ENCODE measurements around the gene CD200. TPM values are rescaled to one million over a fixed set of nuclear protein-coding genes. Genes with fewer than 3 reads are reported as not detected.
"Not testable (repeated sequence)": the region's sequence is repeated elsewhere in the genome, so short reads cannot be mapped to it uniquely, and the experiment has no call there.

The CD200 gene
- total RNA-seq, 2 donors from 2014 or later, result 49.2 to 58.6 TPM

DNA sequence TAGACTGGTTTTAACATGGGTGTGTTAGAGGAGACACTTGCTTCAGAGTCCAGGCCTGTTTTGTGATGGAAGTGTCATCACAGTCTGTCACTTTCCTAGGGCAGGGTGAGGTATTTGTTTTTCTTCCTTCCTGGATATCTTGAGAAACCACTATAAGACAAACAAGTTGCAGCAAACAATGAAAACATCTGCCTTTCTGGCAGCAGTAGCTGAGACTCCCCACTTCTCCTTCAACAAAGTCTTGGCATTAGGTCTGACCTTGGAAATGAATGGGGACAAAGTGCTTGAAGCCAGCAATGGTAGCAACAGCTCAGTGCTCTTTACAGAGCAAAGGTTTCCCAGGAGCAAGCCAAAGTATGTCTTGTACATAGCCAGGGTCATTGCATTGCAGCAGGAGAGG, 64.6 kb downstream of the CD200 start:
- H3K36me3 Mint-ChIP-seq (ENCODE audit: low read depth), result peaks cover 2% of the 10 kb centered on the region
- no peak overlapping the region for H3K4me3 ChIP-seq (ENCODE audit: low read length)

DNA sequence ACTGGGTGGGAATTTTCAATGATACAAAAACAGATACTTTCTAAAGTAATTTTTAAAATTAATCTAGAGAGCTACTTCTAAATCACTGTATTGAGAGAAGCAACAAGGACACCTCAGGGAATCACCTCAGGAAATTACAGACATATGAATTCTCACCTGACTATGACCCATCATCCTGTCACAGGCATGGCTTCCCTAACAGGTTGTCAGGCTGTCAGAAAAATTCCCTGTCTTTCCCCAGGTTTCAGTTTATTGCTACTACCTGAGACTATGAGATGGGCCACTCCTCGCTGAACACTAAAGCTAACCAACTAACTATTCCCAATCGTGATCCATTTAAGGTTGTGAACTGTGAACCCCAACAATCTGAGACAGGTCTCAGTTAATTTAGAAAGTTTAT, 66.1 kb downstream of the CD200 start:
- DNase-seq, result no peak
- Histone ChIP-seq H3K27me3 (ENCODE audit: control insufficient read depth, insufficient read depth, low read length, poor library complexity, severe bottlenecking) (no peaks in the 10 kb centered on the region), H3K36me3 (ENCODE audit: control insufficient read depth, insufficient read depth, low read length) (no peaks in the 10 kb centered on the region), H3K9me3 (ENCODE audit: control insufficient read depth, low read length) (peaks cover 7% of the 10 kb centered on the region), H3K4me3 (ENCODE audit: low read length) (no peak overlapping the region), H3K27ac (ENCODE audit: low read depth, low read length) (no peak overlapping the region), H3K9ac (ENCODE audit: extremely low read depth, low read length, poor library complexity, severe bottlenecking) (no peak overlapping the region), H3K4me1 (ENCODE audit: control insufficient read depth, insufficient read depth, low read length) (peaks cover 18% of the 10 kb centered on the region)
- peaks cover 63% of the 10 kb centered on the region for H3K4me1 Mint-ChIP-seq
- H3K4me3 Mint-ChIP-seq, result peak overlapping the region; percentile 38
- 57 to 92% methylated on average over 2 of the region's 2 CpGs for WGBS, 2 experiments (ENCODE audit: insufficient coverage in 1 of 2, insufficient read length in 1 of 2)
- peak overlapping the region; percentile 92 for H3K27ac Mint-ChIP-seq
- H3K9me3 Mint-ChIP-seq, result no peaks in the 10 kb centered on the region
- no peaks in the 10 kb centered on the region for H3K36me3 Mint-ChIP-seq (ENCODE audit: low read depth)
- TF ChIP-seq, protein P1, sequence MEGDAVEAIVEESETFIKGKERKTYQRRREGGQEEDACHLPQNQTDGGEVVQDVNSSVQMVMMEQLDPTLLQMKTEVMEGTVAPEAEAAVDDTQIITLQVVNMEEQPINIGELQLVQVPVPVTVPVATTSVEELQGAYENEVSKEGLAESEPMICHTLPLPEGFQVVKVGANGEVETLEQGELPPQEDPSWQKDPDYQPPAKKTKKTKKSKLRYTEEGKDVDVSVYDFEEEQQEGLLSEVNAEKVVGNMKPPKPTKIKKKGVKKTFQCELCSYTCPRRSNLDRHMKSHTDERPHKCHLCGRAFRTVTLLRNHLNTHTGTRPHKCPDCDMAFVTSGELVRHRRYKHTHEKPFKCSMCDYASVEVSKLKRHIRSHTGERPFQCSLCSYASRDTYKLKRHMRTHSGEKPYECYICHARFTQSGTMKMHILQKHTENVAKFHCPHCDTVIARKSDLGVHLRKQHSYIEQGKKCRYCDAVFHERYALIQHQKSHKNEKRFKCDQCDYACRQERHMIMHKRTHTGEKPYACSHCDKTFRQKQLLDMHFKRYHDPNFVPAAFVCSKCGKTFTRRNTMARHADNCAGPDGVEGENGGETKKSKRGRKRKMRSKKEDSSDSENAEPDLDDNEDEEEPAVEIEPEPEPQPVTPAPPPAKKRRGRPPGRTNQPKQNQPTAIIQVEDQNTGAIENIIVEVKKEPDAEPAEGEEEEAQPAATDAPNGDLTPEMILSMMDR (conservative IDR thresholded peaks at IDR 0.05), result no peak
- no peaks in the 10 kb centered on the region for H3K27me3 Mint-ChIP-seq (ENCODE audit: insufficient read depth)

More for the DNA sequence above, 64.6 kb downstream of the CD200 start:
- Mint-ChIP-seq H3K4me1 (peaks cover 50% of the 10 kb centered on the region), H3K4me3 (no peak overlapping the region), H3K27ac (peak overlapping the region; percentile 60), H3K9me3 (peaks cover 8% of the 10 kb centered on the region), H3K27me3 (ENCODE audit: insufficient read depth) (no peaks in the 10 kb centered on the region)
- H3K9me3 ChIP-seq (ENCODE audit: control insufficient read depth, low read length), result peaks cover 15% of the 10 kb centered on the region
- peaks cover 18% of the 10 kb centered on the region for H3K4me1 ChIP-seq (ENCODE audit: control insufficient read depth, insufficient read depth, low read length)
- H3K9ac ChIP-seq (ENCODE audit: extremely low read depth, low read length, poor library complexity, severe bottlenecking), result no peak overlapping the region
- no peaks in the 10 kb centered on the region for H3K36me3 ChIP-seq (ENCODE audit: control insufficient read depth, insufficient read depth, low read length)
- DNase-seq, result no peak
- H3K27me3 ChIP-seq (ENCODE audit: control insufficient read depth, insufficient read depth, low read length, poor library complexity, severe bottlenecking), result no peaks in the 10 kb centered on the region
- TF ChIP-seq, protein P1 (conservative IDR thresholded peaks at IDR 0.05), result no peak
- no peak overlapping the region for H3K27ac ChIP-seq (ENCODE audit: low read depth, low read length)

DNA sequence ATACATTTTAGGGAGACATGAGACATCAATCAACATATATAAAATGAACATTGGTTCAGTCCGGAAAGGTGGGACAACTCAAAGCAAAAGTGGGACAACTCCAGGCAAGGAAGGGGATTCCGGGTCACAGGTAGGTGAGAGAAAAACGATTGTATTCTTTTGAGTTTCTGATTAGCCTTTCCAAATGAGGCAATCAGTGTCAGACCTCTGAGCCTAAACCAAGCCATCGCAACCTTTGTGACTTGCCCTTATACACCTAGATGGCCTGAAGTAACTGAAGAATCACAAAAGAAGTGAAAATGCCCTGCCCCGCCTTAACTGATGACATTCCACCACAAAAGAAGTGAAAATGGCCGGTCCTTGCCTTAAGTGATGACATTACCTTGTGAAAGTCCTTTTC, 66.6 kb downstream of the CD200 start:
- H3K4me1 ChIP-seq (ENCODE audit: control insufficient read depth, insufficient read depth, low read length), result peaks cover 18% of the 10 kb centered on the region
- H3K4me3 Mint-ChIP-seq, result peak overlapping the region; percentile 38
- not testable (repeated sequence) for H3K9ac ChIP-seq (ENCODE audit: extremely low read depth, low read length, poor library complexity, severe bottlenecking); H3K9me3 ChIP-seq (ENCODE audit: control insufficient read depth, low read length); H3K36me3 ChIP-seq (ENCODE audit: control insufficient read depth, insufficient read depth, low read length); H3K9me3 Mint-ChIP-seq; H3K27me3 ChIP-seq (ENCODE audit: control insufficient read depth, insufficient read depth, low read length, poor library complexity, severe bottlenecking); H3K27me3 Mint-ChIP-seq (ENCODE audit: insufficient read depth); H3K4me3 ChIP-seq (ENCODE audit: low read length); H3K27ac ChIP-seq (ENCODE audit: low read depth, low read length); H3K36me3 Mint-ChIP-seq (ENCODE audit: low read depth)
- peak; percentile 80 for DNase-seq
- H3K4me1 Mint-ChIP-seq, result peaks cover 65% of the 10 kb centered on the region
- peak overlapping the region; percentile 92 for H3K27ac Mint-ChIP-seq
- 33 to 47% methylated on average over 4 to 5 of the region's 6 CpGs for WGBS, 2 experiments (ENCODE audit: insufficient coverage in 1 of 2, insufficient read length in 1 of 2)

- peaks cover 18% of the 10 kb centered on the region for H3K4me1 ChIP-seq (ENCODE audit: control insufficient read depth, insufficient read depth, low read length)
- not testable (repeated sequence) for H3K9ac ChIP-seq (ENCODE audit: extremely low read depth, low read length, poor library complexity, severe bottlenecking); H3K36me3 Mint-ChIP-seq (ENCODE audit: low read depth); H3K9me3 ChIP-seq (ENCODE audit: control insufficient read depth, low read length); H3K27me3 Mint-ChIP-seq (ENCODE audit: insufficient read depth); H3K4me3 ChIP-seq (ENCODE audit: low read length); H3K27me3 ChIP-seq (ENCODE audit: control insufficient read depth, insufficient read depth, low read length, poor library complexity, severe bottlenecking); H3K9me3 Mint-ChIP-seq; H3K36me3 ChIP-seq (ENCODE audit: control insufficient read depth, insufficient read depth, low read length); H3K27ac ChIP-seq (ENCODE audit: low read depth, low read length)
- Mint-ChIP-seq H3K27ac (peak overlapping the region; percentile 92), H3K4me3 (peak overlapping the region; percentile 38), H3K4me1 (peaks cover 71% of the 10 kb centered on the region)
- DNase-seq, result peak; percentile 70
- WGBS, 2 experiments (ENCODE audit: insufficient coverage in 1 of 2, insufficient read length in 1 of 2), result 20 to 33% methylated on average over 3 to 5 of the region's 5 CpGs
Measured at GRCh38 chr3:112400317-112400716, 67.4 kb downstream of the CD200 start.

Data from endodermal cell (in vitro differentiated cells).